Stimulated activated CD4-positive, alpha-beta T cell treated with anti-CD3 and anti-CD28 coated beads, Interleukin-15, amount 100 ng/mL, for 1 hour (primary cell): ENCODE measurements around the gene BST1.
"Not testable (repeated sequence)": the region's sequence is repeated elsewhere in the genome, so short reads cannot be mapped to it uniquely, and the experiment has no call there.

ENCODE experiments used
- DNase-seq, 2 donors: peaks; one replicate each; pipeline ENCODE4 v3.0.0-alpha.2; 2020; ENCODE audit warnings: low read depth in 1 of 2, low spot score in 1 of 2

Gene BST1

DNA sequence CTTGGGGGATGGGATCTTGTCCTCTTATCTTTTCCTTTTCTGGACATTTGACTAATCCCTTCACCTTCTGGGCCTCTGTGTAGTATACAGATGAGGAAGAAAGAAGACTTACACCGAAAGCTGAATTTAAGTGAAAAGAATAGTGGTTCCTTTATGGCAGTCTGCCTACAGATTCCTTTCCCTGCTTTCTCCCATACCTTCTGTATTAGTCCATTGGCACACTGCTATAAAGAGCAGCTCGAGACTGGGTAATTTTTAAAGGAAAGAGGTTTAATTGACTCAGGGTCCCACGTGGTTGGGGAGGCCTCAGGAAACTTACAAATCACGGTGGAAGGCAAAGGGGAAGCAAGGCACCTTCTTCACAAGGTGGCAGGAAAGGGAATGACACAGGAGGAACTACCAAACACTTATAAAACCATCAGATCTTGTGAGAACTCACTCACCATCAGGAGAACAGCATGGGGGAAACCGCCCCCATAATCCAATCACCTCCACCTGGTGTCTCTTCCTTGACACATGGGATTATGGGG is 41.2 kb downstream of the BST1 start:
- DNase-seq, result no peak

DNA sequence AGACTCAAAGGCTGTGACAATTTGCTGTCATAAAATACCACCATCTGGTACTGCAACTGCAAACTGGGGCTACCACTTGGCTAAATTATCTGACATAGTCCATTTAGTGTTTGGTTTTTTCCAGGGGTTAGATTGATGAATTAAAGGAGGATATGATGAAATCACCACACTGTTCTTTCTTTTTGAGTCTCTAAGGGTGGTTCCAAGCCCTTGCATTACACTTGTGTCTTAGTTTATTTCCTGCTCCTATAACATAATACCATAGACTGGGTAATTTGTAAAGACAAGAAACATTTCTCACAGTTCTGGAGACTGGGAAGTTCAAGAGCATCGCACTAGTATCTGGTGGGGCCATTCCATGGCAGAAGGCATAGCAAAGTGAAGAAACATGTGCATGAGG is 43.2 kb downstream of the BST1 start:
- no peak for DNase-seq

DNA sequence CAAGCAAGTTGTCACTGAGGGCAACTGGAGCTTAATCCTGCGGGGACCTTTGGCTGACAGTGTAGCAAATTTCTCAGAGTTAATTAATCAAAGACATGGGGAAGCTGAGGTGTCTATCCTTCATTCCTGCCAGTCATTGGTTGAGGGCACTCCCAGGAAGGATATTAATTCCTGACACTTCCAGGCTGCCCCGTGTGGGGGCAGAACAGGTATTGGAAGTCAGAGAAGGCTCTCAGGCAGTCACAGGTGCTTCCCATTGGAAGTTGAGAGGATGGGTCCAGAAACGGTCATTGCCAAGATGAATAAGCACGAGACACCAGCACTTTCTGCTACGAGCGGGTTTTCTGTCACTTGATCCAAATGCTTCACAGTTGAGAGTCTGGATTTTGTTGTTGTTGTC is 46.1 kb downstream of the BST1 start:
- no peak for DNase-seq

DNA sequence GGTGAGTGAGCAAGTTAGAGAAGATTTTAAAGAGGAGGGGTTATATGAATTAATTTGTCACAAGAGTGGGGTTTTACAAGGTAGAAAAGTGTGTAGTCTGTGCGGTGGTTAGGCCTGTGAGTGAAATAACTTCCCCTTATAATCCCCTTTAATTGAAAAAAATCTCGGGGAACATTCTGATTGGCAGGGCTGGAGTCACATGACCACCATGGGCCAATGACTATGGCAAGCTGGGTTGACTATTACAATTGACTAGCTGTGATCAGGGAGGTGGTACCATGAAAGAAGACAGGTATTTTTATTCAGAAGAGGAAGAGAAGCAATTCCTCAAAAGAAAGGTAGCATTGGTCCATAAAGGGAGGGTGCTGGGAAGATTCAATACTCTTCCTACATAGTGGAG is 48.3 kb downstream of the BST1 start:
- no peak for DNase-seq

DNA sequence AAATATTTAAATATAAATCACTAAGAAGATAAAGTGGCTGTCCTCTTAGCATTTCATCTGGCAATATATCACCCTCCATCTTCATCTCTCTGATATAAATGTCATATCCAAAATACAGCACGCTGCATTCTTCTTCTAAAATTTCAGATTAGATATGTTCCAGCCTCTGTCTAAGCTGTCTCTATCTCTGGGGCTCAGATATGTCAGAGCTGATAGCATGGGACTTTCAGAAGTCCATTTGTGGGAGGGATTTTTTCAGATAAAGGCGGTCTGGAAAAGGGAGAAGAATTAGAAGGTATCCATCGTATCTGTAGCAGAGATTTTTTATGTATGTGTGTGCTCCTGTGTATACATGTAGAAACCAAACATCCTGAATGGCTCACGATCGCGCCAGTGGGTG is 50.2 kb downstream of the BST1 start:
- no peak for DNase-seq

DNA sequence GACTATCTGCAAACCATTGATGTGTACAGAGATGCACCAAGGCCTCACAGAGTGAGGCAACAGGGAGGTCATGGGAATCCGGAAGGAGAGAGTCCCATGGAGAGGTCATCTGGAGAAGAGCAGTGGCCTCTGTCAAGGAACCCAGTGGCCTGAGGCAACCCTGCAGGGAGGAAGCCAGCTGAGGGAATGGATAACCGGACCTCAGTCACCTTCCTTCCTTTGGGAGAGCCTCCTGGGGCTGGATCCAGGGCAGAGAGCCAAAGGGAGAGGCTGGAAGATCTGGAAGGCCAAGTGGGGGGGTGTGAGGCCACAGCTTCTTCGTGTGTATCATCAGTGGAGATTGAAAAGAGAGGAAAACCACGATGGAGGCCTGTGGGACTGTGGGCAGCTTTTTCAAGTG is 50.9 kb downstream of the BST1 start:
- DNase-seq, result no peak

DNA sequence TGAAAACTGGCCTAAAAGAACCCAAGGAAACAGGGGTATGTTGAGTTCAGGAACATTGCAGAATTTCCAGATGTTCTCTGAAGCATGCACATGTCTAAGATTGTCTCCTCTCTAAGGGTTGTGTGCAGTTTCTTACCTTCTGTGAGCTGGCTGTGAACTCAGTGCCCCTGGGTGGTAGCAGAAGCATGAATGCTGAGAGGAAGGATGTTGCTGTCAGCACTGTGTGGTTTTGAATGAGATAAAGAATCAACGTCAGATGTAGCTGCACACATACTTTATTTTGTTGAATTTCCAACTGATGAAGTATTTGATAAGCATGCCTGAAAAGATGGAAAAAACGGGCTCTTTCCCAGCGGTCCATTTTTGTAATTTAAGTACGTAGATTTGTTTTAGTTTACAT is 51.5 kb downstream of the BST1 start:
- DNase-seq, result no peak

DNA sequence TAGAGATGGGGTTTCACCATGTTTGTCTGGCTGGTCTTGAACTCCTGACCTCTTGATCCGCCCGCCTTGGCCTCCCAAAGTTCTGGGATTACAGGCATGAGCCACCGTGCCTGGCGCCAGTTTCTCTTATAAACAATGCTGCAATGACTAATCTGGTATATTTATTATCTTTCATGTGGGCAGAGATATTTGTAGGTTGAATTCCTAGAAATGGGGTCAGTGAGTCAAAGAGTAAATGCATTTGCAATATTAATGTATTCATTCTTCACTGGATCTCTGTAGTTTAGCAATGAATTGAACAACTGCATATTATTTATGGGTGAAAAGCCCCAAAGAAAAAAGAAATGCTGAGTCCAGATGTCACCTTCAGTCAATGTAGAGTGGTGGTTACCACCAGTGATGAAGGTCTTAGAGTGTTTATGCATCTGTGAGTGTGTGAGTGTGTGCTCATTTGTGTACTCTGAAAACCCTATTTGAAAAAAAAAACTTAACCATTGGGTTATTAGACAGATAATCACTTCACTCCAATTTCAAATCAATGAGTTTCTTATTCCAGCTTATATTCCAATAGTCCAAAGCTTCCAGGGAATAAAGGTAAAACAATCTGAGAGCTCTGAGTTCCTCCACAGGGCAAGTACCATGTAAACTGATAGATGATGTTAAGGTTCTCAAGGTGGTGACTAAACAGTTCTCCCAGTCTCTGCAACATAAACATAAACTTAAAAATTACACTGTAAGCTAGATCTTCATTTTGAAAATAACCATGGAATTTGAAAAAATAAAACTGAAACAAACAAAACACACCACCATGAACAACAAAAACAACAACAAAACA is 52.7 kb downstream of the BST1 start:
- peak in 1 of 2 donors; percentile 28 for DNase-seq

DNA sequence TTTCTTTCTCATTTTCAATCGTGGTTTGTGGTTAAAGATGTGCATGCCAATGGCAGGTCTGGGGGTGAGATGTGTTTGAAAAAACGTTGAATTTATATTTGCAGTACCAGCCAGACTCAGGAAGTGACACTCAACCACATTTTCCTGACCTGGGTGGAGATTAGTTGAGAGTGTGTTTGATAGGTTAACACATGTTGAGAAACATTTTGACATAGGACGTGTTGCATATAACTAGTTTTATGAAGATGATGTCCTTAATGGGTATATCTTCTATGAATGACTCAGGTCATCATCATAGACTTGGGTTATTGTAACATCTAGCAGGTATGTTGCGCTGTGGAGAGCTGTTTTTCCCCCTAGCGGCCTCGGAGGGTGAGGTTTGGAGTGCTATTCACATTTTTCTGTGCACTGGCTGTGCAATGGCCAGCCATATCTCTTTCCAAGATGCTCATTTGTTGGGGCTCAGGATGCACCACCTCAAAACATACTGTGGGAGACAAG is 53.5 kb downstream of the BST1 start:
- peak; percentile 26 to 53 for DNase-seq

DNA sequence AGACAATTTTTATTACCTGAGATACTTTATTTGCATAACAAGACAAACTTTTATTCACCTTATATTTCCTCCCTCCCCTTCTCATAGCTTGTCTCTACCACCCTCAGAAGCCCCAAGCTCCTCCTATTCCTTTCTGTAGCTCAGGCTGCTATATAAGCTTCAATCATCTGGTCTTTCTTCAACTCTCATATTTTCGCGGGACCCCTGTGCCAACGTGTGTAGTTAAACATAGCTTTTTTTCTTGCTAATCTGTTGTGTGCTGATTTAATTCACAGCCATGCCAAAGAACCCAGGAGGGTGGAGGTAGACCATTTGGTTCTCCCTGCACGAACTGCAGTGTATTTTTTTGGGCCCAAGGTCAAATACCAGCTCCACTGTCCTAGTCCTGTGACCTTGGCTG is 54.2 kb downstream of the BST1 start:
- DNase-seq, result no peak

DNA sequence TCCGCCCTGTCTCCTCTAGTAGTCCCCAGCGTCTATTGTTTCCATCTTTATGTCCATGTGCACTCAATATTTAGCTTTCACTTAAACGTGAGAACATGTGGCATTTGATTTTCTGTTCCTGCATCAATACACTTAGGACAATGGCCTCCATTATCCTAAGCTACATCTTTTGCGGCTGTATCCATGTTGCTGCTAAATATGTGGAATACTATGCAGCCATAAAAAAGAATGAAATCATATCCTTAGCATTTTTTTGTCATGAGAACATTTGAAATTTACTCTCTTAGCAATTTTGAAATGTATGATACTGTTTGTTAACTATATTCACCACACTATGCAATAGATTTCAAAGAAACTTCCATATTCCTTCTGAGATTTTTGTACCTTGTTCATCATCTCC is 55.4 kb downstream of the BST1 start:
- DNase-seq, result no peak

DNA sequence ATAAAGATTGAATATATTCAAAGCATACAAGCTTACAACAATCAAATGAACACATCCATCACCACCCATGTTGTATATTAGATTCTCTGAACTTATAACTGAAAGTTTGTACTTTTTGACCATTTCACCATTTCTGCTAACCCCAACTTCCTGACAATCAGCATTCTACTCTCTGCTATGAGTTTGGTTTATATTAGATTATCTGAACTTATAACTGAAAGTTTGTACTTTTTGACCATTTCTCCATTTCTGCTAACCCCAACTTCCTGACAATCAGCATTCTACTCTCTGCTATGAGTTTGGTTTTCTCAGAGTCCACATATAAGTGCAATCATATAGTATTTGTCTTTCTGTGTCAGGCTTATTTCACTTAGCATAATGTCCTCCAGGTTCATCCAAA is 59.6 kb downstream of the BST1 start:
- DNase-seq, result not testable (repeated sequence)

DNA sequence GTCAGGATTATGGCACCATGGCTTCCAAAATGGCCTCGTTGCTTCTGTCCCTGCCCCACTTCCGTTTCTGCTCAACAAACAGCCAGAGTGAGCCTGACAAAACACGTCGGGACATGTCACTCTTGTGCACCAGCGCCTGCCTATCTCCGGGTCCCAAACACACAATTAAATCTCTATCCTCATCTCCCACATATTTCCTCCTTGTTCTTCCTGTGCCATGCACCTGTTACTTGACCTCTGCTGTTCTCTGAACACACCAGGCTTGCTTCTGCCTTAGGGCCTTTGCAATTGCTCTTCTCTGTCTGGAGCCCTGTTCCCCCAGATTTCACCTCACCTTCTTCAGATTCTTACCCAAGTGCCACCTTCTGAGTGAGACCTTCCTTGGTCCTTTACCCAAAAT is 62.5 kb downstream of the BST1 start:
- DNase-seq, result no peak

DNA sequence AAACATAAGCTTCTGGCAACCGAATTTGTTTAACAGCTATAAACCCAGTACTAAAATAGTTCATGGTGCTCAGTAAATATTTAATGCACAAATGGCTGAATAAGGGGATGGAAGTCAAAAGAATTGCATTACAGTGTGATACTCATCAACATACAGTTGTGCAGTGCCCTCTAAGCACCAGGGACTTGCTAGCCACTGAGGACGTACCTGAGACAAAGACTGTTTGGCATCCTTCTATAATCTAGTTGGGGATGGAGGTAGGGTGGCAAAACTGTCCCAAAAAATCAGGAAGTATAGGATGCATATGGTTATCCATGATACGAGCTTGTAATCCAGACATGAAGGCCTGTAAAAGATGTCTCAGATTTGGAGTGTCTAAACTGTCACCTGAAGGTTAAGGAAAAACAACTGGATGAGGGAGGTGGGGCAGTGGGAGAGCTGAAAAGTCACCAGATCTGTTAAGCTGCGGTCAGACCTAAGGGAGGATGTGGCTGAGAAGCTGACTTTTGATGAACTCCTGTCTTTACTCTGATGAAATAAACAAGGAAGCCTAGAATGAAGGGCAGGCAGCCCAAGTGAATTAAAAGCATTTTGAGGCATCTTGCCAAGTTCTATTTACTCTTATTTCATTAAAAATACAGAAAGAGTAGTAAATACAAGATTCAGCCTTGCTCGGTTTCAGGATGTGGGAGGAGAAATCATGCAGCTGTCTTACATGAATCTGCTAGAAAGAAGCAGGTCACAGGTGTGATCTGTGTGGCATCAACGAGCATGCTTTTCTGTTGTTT is 63.2 kb downstream of the BST1 start:
- no peak for DNase-seq

DNA sequence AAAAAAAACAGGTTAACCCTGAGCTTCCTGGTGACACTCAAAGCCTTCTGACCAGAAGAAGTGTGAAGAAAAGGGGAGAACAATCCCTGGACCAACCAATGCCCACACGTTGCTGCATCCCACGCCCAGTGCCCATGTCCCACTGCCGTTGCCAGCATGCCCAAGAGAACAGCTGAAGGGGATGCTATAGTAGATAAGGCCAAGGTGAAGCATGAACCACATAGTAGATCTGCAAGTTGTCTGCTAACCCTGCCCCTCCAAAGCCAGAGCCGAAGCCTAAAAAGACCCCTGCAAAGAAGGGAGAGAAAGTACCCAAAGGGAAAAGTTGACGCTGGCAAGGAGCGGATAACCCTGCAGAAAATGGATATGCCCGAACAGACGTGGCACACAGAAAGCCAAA is 64.0 kb downstream of the BST1 start:
- no peak for DNase-seq

DNA sequence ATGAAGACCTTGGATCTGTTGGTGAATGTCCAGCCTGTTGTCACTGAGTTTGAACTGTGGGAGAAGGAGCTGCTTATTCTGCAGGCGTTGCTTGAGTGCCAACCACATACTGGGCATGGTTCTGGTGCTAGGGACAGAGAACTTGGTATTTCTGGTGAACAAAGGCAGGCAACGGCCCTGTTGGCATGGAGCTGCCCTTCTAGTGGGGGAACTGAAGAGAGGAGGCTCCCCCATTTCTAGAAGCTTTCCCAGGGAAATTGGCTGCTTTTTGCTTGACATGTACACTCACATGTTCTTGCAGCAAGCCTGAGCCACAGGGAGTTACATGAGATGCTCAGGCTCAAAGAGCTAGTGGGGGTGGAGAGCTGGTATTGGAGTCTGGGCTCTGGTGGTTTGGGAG is 66.3 kb downstream of the BST1 start:
- DNase-seq, result no peak

DNA sequence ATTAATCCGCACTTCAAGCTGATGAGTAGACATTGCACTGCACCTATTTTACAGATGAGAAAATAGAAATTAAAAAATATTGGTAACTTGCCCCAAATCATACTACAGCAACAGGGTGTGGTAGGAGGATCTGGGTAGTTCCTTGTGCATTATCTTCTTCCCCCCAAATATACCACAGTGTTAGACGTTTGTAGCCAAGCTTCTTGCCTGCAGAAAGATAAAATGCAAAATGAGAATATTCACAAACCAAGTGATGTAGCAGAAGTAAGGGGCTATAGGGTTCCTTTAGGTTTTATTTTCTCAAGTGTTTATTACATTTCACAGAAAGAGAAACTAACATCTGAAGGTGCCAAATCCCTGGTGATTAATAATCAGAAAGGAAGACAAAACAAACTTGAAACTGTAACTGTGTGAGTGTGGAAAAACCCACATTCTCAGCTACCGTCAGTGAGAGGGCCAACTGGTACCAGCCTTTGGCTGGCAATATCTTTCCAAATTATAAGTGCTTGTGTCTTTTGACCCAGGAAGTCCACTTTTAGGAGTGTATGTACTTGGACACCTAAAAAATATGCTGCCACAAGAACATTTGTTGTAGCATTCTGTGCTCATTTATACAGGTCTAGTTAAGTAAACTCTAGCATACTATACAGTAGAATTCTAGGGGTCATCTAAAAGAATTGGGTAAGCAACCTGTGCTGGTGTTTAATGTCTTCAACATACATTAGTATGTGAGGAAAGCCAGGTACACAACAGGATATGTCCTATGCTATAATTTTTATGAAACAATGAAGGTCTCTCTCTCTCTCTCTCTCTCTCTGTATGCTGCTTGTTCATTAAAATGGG is 68.6 kb downstream of the BST1 start:
- DNase-seq, result no peak

DNA sequence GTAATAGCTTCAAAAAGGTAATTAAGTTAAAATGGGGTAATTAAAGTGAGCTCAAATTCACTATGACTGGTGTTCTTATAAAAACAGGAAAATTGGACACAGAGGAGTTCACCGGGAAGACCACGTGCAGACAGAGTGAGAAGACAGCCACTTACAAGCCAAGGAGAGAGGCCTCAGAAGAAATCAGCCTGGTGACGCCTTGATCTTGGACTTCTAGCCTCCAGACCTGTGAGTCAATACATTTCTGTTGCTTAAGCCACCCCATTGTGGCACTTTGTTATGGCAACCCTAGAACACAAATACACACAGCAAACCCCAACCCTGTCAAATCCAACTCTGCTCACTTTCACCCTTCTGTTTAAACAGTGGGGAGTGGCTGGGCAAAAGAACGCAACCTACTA is 71.2 kb downstream of the BST1 start:
- DNase-seq, result no peak

DNA sequence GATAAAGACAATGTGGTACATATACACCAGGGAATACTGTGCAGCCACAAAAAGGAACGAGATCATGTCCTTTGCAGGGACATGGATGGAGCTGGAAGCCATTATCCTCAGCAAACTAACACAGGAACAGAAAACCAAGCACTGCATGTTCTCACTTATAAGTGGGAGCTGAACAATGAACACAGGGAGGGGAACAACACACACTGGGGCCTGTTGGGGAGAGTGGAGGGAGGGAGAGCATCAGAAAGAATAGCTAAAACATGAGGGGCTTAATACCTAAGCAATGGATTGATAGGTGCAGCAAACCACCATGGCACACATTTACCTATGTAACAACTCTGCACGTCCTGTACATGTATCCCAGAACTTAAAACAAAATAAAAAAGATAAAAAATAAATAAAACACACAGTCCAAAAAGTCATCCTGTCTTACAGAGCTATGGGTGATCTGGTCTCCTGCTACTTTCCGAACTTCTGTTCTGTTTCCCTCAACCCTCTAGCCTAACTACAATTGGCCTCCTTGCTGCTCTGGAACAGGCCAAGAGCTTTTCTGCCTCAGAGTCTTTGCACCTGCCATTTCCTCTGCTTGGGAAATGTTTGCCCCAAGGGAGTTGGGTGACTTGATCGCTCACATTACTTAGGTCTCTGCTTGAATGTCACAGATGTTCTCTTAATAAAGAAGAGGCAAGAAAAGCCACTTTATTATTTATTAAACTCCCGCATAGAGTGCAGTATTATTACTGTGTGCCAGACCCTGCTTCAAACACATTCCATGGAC is 74.2 kb downstream of the BST1 start:
- DNase-seq, result no peak

DNA sequence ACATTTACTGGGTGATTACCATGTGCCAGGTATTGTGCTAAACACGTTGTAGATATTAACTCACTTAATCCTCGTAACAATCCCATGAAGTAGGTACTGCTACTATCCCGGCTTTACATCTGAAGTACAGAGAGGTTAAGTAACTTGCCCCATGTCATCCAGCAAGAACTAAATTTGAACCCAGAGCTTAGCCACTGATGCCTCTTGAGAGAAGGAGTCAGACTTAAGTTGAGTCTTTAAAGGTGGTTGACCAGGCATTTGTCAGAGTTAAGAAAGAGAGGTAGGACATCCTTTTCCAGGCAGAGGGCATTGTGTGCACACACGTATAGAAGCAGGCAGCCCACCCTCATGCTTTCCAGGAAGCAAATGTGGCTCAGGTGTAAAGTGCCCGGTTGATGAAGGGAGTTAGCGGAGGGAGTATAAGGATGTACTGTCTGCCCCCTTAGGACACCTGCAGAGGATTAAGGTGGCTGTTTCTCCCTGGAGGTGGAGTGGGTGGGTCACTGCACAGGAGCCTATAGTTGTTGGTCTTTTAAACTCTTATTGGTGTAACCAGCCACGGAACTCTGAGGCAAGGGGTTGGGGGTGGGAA is 74.9 kb downstream of the BST1 start:
- no peak for DNase-seq
